ENCODE data around the gene THOC7.

DNA sequence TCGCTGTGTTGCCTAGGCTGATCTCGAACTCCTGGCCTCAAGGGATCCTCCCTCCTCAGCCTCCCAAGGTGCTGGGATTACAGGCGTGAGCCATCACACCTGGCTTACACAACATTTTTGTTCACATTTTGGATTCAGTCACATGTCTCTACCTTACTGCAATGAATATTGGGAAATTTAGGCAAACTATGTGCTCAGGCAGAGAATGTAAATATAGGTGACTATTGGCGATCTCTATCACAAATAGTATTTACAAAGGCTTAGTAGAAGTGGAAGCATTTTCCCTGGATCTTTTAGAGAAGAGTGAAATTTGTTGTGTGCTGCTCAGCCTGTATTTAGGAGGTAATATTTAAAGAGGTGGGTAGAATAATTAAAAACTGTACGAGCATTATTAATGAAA lies 27.9 kb upstream of the THOC7 start:
- TF ChIP-seq, protein P1, sequence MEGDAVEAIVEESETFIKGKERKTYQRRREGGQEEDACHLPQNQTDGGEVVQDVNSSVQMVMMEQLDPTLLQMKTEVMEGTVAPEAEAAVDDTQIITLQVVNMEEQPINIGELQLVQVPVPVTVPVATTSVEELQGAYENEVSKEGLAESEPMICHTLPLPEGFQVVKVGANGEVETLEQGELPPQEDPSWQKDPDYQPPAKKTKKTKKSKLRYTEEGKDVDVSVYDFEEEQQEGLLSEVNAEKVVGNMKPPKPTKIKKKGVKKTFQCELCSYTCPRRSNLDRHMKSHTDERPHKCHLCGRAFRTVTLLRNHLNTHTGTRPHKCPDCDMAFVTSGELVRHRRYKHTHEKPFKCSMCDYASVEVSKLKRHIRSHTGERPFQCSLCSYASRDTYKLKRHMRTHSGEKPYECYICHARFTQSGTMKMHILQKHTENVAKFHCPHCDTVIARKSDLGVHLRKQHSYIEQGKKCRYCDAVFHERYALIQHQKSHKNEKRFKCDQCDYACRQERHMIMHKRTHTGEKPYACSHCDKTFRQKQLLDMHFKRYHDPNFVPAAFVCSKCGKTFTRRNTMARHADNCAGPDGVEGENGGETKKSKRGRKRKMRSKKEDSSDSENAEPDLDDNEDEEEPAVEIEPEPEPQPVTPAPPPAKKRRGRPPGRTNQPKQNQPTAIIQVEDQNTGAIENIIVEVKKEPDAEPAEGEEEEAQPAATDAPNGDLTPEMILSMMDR (conservative IDR thresholded peaks at IDR 0.05; ENCODE audit: low read length): no peak
- TF ChIP-seq EZH2phosphoT487 (IDR thresholded peaks at IDR 0.05; ENCODE audit: borderline replicate concordance): no peak

All from Loucy (cell line).